IMR-90 (cell line): Measurements from ENCODE around the gene FMN2. TPM values are rescaled to one million over a fixed set of nuclear protein-coding genes. Genes with fewer than 3 reads are reported as not detected.

Experiments used
- ATAC-seq: fragments of 200-7000 bp; cut with Tn5 transposase; 2 replicates; pipeline ENCODE4 v1.9.1; 2020; ENCODE audit warnings: low read depth, mild to moderate bottlenecking, moderate library complexity
- BruUV-seq: library from RNA; stranded (reverse); fragments of 400-500 nt; replicated peaks from 2 replicates; lab custom pipeline; 2021; lab: Mats Ljungman, UMichigan
- CTCF ChIA-PET: fragments of 300-600 bp; formaldehyde crosslinking; extraction: SDS; loops from one replicate; lab custom pipeline; 2021; ENCODE audit warnings: antibody characterized with exemption; lab: Yijun Ruan, JAX
- POLR2A ChIA-PET: fragments of 300-600 bp; sonication (Branson Sonifier 250); formaldehyde crosslinking; loops from one replicate; lab custom pipeline; 2022; ENCODE audit warnings: antibody characterized with exemption; ENCODE audit not compliant: unreplicated experiment; lab: Charles Lee
- DNase-seq: peaks from one replicate; pipeline ENCODE4 v3.0.0; 2013
- H2AFZ ChIP-seq: replicated peaks from 2 replicates; pipeline ENCODE3; 2013; ENCODE audit warnings: low read length, mild to moderate bottlenecking; ENCODE audit not compliant: poor library complexity
- H2AK5ac ChIP-seq: 2 replicates; pipeline ENCODE4 v1.6.1; 2013; ENCODE audit warnings: low read depth, low read length, inconsistent platforms
- H2AK9ac ChIP-seq: replicated peaks from 2 replicates; pipeline ENCODE3; 2013; ENCODE audit warnings: mild to moderate bottlenecking, low read depth, low read length, moderate library complexity; ENCODE audit not compliant: poor library complexity
- H2BK120ac ChIP-seq: 2 replicates; pipeline ENCODE4 v1.6.1; 2013; ENCODE audit warnings: low read depth, low read length, inconsistent platforms
- H2BK15ac ChIP-seq: 3 replicates; pipeline ENCODE4 v1.6.1; 2013; ENCODE audit warnings: low read depth, low read length, inconsistent platforms
- H2BK20ac ChIP-seq: 2 replicates; pipeline ENCODE4 v1.6.1; 2013; ENCODE audit warnings: low read depth, mild to moderate bottlenecking, inconsistent platforms, low read length, moderate library complexity
- H2BK5ac ChIP-seq: 2 replicates; pipeline ENCODE4 v1.6.1; 2013; ENCODE audit warnings: mild to moderate bottlenecking, low read depth, low read length, inconsistent platforms; ENCODE audit not compliant: poor library complexity, severe bottlenecking
- H3K14ac ChIP-seq: replicated peaks from 2 replicates; pipeline ENCODE4 v1.6.1; 2013; ENCODE audit warnings: low read depth, low read length, inconsistent platforms
- H3K18ac ChIP-seq: 2 replicates; pipeline ENCODE4 v1.6.1; 2013; ENCODE audit warnings: low read depth, low read length, control low read depth
- H3K23ac ChIP-seq: 2 replicates; pipeline ENCODE4 v1.6.1; 2013; ENCODE audit warnings: low read depth, low read length, inconsistent platforms
- H3K27ac ChIP-seq: 2 replicates; pipeline ENCODE4 v1.5.1; 2013; ENCODE audit warnings: mild to moderate bottlenecking, control low read depth, low read length; ENCODE audit not compliant: insufficient read depth
- H3K27me3 ChIP-seq: 2 replicates; pipeline ENCODE4 v1.6.1; 2013; ENCODE audit warnings: low read length; ENCODE audit not compliant: control insufficient read depth, insufficient read depth
- H3K36me3 ChIP-seq: 2 replicates; pipeline ENCODE4 v1.6.1; 2013; ENCODE audit warnings: low read length, mixed read lengths; ENCODE audit not compliant: control insufficient read depth, insufficient read depth
- H3K4ac ChIP-seq: 2 replicates; pipeline ENCODE4 v1.6.1; 2013; ENCODE audit warnings: low read depth, low read length, inconsistent platforms
- H3K4me1 ChIP-seq: 2 replicates; pipeline ENCODE4 v1.6.1; 2013; ENCODE audit warnings: low read length, mixed read lengths; ENCODE audit not compliant: control insufficient read depth, insufficient read depth
- H3K4me2 ChIP-seq: 2 replicates; pipeline ENCODE4 v1.6.1; 2013; ENCODE audit warnings: low read depth, mild to moderate bottlenecking, control low read depth, low read length, moderate library complexity
- H3K4me3 ChIP-seq: 2 replicates; pipeline ENCODE4 v1.5.1; 2013; ENCODE audit warnings: low read depth, mild to moderate bottlenecking, control low read depth, low read length, moderate library complexity; ENCODE audit not compliant: insufficient read depth
- H3K56ac ChIP-seq: 2 replicates; pipeline ENCODE4 v1.6.1; 2013; ENCODE audit warnings: low read length, inconsistent platforms; ENCODE audit not compliant: insufficient read depth; ENCODE audit errors: extremely low read depth
- H3K79me1 ChIP-seq, 2 experiments: 2 replicates each; pipeline ENCODE4 v1.6.1; 2013; ENCODE audit warnings: low read length in 2 of 2, inconsistent platforms in 1 of 2, low read depth in 1 of 2
- H3K9ac ChIP-seq: 2 replicates; pipeline ENCODE4 v1.6.1; 2013; ENCODE audit warnings: low read depth, low read length, control low read depth
- H3K9me1 ChIP-seq: 2 replicates; pipeline ENCODE4 v1.6.1; 2013; ENCODE audit warnings: low read length, inconsistent platforms; ENCODE audit not compliant: insufficient read depth
- H3K9me3 ChIP-seq: 2 replicates; pipeline ENCODE4 v1.6.1; 2013; ENCODE audit warnings: low read length; ENCODE audit not compliant: control insufficient read depth, insufficient read depth
- H4K20me1 ChIP-seq: 2 replicates; pipeline ENCODE4 v1.6.1; 2013; ENCODE audit warnings: low read length, inconsistent platforms; ENCODE audit not compliant: insufficient read depth
- H4K5ac ChIP-seq: 2 replicates; pipeline ENCODE4 v1.6.1; 2013; ENCODE audit warnings: mild to moderate bottlenecking, low read depth, low read length, control low read depth
- H4K8ac ChIP-seq, 2 experiments: 2 replicates each; pipeline ENCODE4 v1.6.1; 2013; ENCODE audit warnings: low read depth in 2 of 2, low read length in 2 of 2, control low read depth in 1 of 2, inconsistent platforms in 1 of 2
- H4K91ac ChIP-seq: 2 replicates; pipeline ENCODE4 v1.6.1; 2013; ENCODE audit warnings: low read depth, low read length, inconsistent platforms; ENCODE audit not compliant: insufficient read depth
- BHLHE40 ChIP-seq: fragments of 150-350 bp; IDR thresholded peaks from 2 replicates; pipeline ENCODE4 v1.6.1; 2016; ENCODE audit warnings: mild to moderate bottlenecking, low read depth, low read length
- CEBPB ChIP-seq: IDR thresholded peaks from 2 replicates; pipeline ENCODE4 v1.6.1; 2012; ENCODE audit warnings: low read depth, low read length, improper control_type of control experiment
- CTCF ChIP-seq: conservative IDR thresholded peaks from 2 replicates; pipeline ENCODE4 v1.5.1; 2012; ENCODE audit warnings: mild to moderate bottlenecking, low read depth, low read length, improper control_type of control experiment
- ELK1 ChIP-seq: fragments of 150-350 bp; IDR thresholded peaks from 2 replicates; pipeline ENCODE4 v1.6.1; 2016; ENCODE audit warnings: low read depth, mild to moderate bottlenecking, low read length, moderate library complexity, borderline replicate concordance
- FOS ChIP-seq: fragments of 150-350 bp; IDR thresholded peaks from 2 replicates; pipeline ENCODE4 v1.6.1; 2016; ENCODE audit warnings: low read depth, low read length
- MAFK ChIP-seq: IDR thresholded peaks from 2 replicates; pipeline ENCODE4 v1.6.1; 2012; ENCODE audit warnings: low read depth, low read length, improper control_type of control experiment
- MAZ ChIP-seq: IDR thresholded peaks from 2 replicates; pipeline ENCODE4 v1.6.1; 2012; ENCODE audit warnings: low read depth, mild to moderate bottlenecking, low read length, improper control_type of control experiment, moderate library complexity, borderline replicate concordance
- MXI1 ChIP-seq: IDR thresholded peaks from 2 replicates; pipeline ENCODE4 v1.6.1; 2012; ENCODE audit warnings: low read depth, mild to moderate bottlenecking, low read length, moderate library complexity, borderline replicate concordance
- NFE2L2 ChIP-seq: fragments of 150-350 bp; IDR thresholded peaks from 2 replicates; pipeline ENCODE4 v1.6.1; 2016; ENCODE audit warnings: low read depth, mild to moderate bottlenecking, low read length
- POLR2A ChIP-seq: IDR thresholded peaks from 2 replicates; pipeline ENCODE4 v1.6.1; 2012; ENCODE audit warnings: mild to moderate bottlenecking, low read depth, low read length
- RAD21 ChIP-seq: IDR thresholded peaks from 2 replicates; pipeline ENCODE4 v1.6.1; 2012; ENCODE audit warnings: low read length, improper control_type of control experiment
- RCOR1 ChIP-seq: IDR thresholded peaks from 2 replicates; pipeline ENCODE4 v1.6.1; 2012; ENCODE audit warnings: mild to moderate bottlenecking, low read length, improper control_type of control experiment; ENCODE audit not compliant: insufficient replicate concordance
- RFX5 ChIP-seq: IDR thresholded peaks from 2 replicates; pipeline ENCODE4 v1.8.0; 2012; ENCODE audit warnings: low read depth, mild to moderate bottlenecking, low read length, moderate library complexity
- SMC3 ChIP-seq: fragments of 150-350 bp; IDR thresholded peaks from 2 replicates; pipeline ENCODE4 v1.6.1; 2016; ENCODE audit warnings: low read depth, mild to moderate bottlenecking, antibody characterized with exemption, low read length, moderate library complexity
- USF2 ChIP-seq: fragments of 150-350 bp; IDR thresholded peaks from 2 replicates; pipeline ENCODE4 v1.6.1; 2017; ENCODE audit warnings: mild to moderate bottlenecking, antibody characterized with exemption, low read length, low read depth
- WGBS, 2 experiments: methylation state at CpG; one replicate each; pipeline versions ENCODE4 v1.1.5 to v1.1.7; 2013; ENCODE audit warnings: missing lambda C conversion rate in 2 of 2; ENCODE audit not compliant: insufficient read length in 1 of 2; ENCODE audit errors: extremely low coverage in 2 of 2; 5-methylcytosine and 5-hydroxymethylcytosine counted together
- dilution Hi-C: fragments of 300-500 bp; cut with HindIII; formaldehyde crosslinking; loops from one replicate; pipeline ENCODE4 v1.14.3; 2018; ENCODE audit warnings: low sequenced_read_pairs; ENCODE audit not compliant: unreplicated experiment
- in situ Hi-C: fragments of 300-500 bp; cut with MboI; formaldehyde crosslinking; loops from 3 replicates; pipeline ENCODE4 v1.14.3; 2019; ENCODE audit warnings: low sequenced_read_pairs, inconsistent platforms, mixed read lengths
- intact Hi-C: fragments of 100-400 bp; cut with micrococcal nuclease; formaldehyde crosslinking; loops from 2 replicates; pipeline ENCODE4 v1.10.0; 2022
- polyA plus RNA-seq, 3 experiments: library from polyadenylated mRNA; depleted of rRNA; stranded (reverse); fragments of >200 nt; gene quantifications; 2 replicates each; pipeline ENCODE4 v1.2.3, GENCODE V29; 2012; ENCODE audit warnings: low replicate concordance in 1 of 3
- total RNA-seq: library from RNA; depleted of rRNA; stranded (reverse); fragments of >200 nt; gene quantifications from 2 replicates; pipeline ENCODE4 v1.2.3, GENCODE V29; 2012

FMN2 gene
- total and polyA plus RNA-seq, 2 of the 4 experiments (the other 2 are of a cell fraction): 29.0 to 35.8 TPM

GRCh38 chr1:240099748-240100147 lies 8.1 kb downstream of the FMN2 start:
- no peak overlapping the region for H3K9ac ChIP-seq
- no peak overlapping the region for H4K5ac ChIP-seq
- H2AK9ac ChIP-seq: no peak overlapping the region
- H2BK120ac ChIP-seq: peak overlapping the region; percentile 61
- ATAC-seq (no peak; the same call in 1 of the 2 replicates), DNase-seq (no peak)
- peak overlapping the region; percentile 53; the same call in 1 of the 2 replicates for H4K91ac ChIP-seq
- intact Hi-C loops (no loop called here), dilution Hi-C loops (no loop called here), in situ Hi-C loops (no loop called here)
- H3K79me1 ChIP-seq: peaks cover 24 to 50% of the 10 kb centered on the region in 2 experiments
- peak overlapping the region; percentile 88 for H3K4me2 ChIP-seq
- H3K4me3 ChIP-seq: no peak overlapping the region; the same call in 1 of the 2 replicates
- H2AK5ac ChIP-seq: peak overlapping the region; percentile 65; the same call in 1 of the 2 replicates
- H2BK5ac ChIP-seq: peak overlapping the region; percentile 77
- peak overlapping the region; percentile 58; the same call in 1 of the 2 replicates for H3K23ac ChIP-seq
- H3K27me3 ChIP-seq: no peaks in the 10 kb centered on the region
- no peak for TF ChIP-seq SMC3
- TF ChIP-seq ELK1: no peak
- no peak for TF ChIP-seq FOS
- TF ChIP-seq USF2: no peak
- TF ChIP-seq RCOR1: no peak
- no peak for TF ChIP-seq CTCF
- no peak for TF ChIP-seq MAZ
- no peak for TF ChIP-seq MAFK
- TF ChIP-seq CEBPB: no peak
- TF ChIP-seq POLR2A: no peak
- TF ChIP-seq BHLHE40: no peak
- TF ChIP-seq NFE2L2: no peak
- no peak for TF ChIP-seq RFX5
- no peak for TF ChIP-seq MXI1
- TF ChIP-seq RAD21: no peak
- peak overlapping the region in 1 of 2 experiments; percentile 50; a peak in 2 of 4 replicates for H4K8ac ChIP-seq
- no peak overlapping the region for H2AFZ ChIP-seq
- H3K9me3 ChIP-seq: no peaks in the 10 kb centered on the region
- no peaks in the 10 kb centered on the region for H3K36me3 ChIP-seq
- peak overlapping the region; percentile 75 for H3K4ac ChIP-seq
- peaks cover 8% of the 10 kb centered on the region for H3K4me1 ChIP-seq
- peak overlapping the region; percentile 64; the same call in 1 of the 2 replicates for H2BK20ac ChIP-seq
- BruUV-seq: no TSS peak
- CTCF ChIA-PET: interaction anchor here (0.7 to 1.1 kb wide), 2 partner anchors 89 to 632 kb away, joined by 3 to 4 read pairs; no protein-coding TSS in a partner anchor
- WGBS, 2 experiments: no CpG with 5 or more reads among the region's 3 CpGs
- POLR2A ChIA-PET: no interaction called here
- H3K56ac ChIP-seq: no peak overlapping the region
- H3K14ac ChIP-seq: peak overlapping the region; percentile 33; the same call in 1 of the 2 replicates
- H2BK15ac ChIP-seq: peak overlapping the region; percentile 28; the same call in 1 of the 3 replicates
- no peak overlapping the region for H3K27ac ChIP-seq
- H3K18ac ChIP-seq: peak overlapping the region; percentile 73; the same call in 1 of the 2 replicates
- H4K20me1 ChIP-seq: peaks cover 37% of the 10 kb centered on the region
- peaks cover 11% of the 10 kb centered on the region for H3K9me1 ChIP-seq
